OCI-LY7 (cell line): ENCODE measurements around the gene ARHGAP42. TPM values are rescaled to one million over a fixed set of nuclear protein-coding genes. Genes with fewer than 3 reads are reported as not detected.

Experiments used
- BruUV-seq: library from RNA; stranded (reverse); fragments of 400-500 nt; replicated peaks from 2 replicates; lab custom pipeline; 2021; lab: Mats Ljungman, UMichigan
- CTCF ChIA-PET: fragments of 300-600 bp; sonication (Branson Sonifier 250); formaldehyde crosslinking; loops from one replicate; lab custom pipeline; 2022; ENCODE audit warnings: antibody characterized with exemption; ENCODE audit not compliant: unreplicated experiment; lab: Charles Lee
- POLR2A ChIA-PET: fragments of 300-600 bp; sonication (Branson Sonifier 250); formaldehyde crosslinking; loops from one replicate; lab custom pipeline; 2022; ENCODE audit warnings: antibody characterized with exemption; lab: Charles Lee
- DNase-seq: peaks from one replicate; pipeline ENCODE4 v3.0.0-alpha.2; 2015; ENCODE audit warnings: low spot score
- H2AFZ ChIP-seq: fragments of 200-600 bp; sonication (generic), shearing (Covaris generic); 2 replicates; pipeline ENCODE4 v1.6.1; 2014; ENCODE audit warnings: mild to moderate bottlenecking, antibody characterized with exemption, low read length, moderate library complexity
- H3K27ac ChIP-seq: fragments of 200-600 bp; sonication (generic); 2 replicates; pipeline ENCODE4 v1.5.1; 2014; ENCODE audit warnings: mixed run types, low read depth, mild to moderate bottlenecking, moderate library complexity, low read length, inconsistent platforms; ENCODE audit not compliant: poor library complexity, severe bottlenecking
- H3K36me3 ChIP-seq: fragments of 200-600 bp; sonication (generic); 2 replicates; pipeline ENCODE4 v1.6.1; 2014; ENCODE audit warnings: mild to moderate bottlenecking, antibody characterized with exemption, low read length, moderate library complexity, mixed read lengths; ENCODE audit not compliant: insufficient read depth
- H3K4me1 ChIP-seq: fragments of 200-600 bp; sonication (generic); 2 replicates; pipeline ENCODE4 v1.5.1; 2014; ENCODE audit warnings: mild to moderate bottlenecking, low read length; ENCODE audit not compliant: insufficient read depth, poor library complexity, severe bottlenecking
- H3K4me2 ChIP-seq: fragments of 200-600 bp; sonication (generic); 2 replicates; pipeline ENCODE4 v1.6.1; 2014; ENCODE audit warnings: mild to moderate bottlenecking, low read length
- H3K4me3 ChIP-seq: fragments of 200-600 bp; sonication (generic); 2 replicates; pipeline ENCODE4 v1.5.1; 2014; ENCODE audit warnings: mild to moderate bottlenecking, low read depth, low read length; ENCODE audit not compliant: poor library complexity, severe bottlenecking
- H3K79me2 ChIP-seq: fragments of 200-600 bp; sonication (generic); 2 replicates; pipeline ENCODE4 v1.6.1; 2016; ENCODE audit warnings: low read depth, mild to moderate bottlenecking, low read length, moderate library complexity, mixed read lengths; ENCODE audit not compliant: insufficient read depth
- H3K9me2 ChIP-seq: fragments of 200-600 bp; sonication (generic); 2 replicates; pipeline ENCODE4 v1.6.1; 2016; ENCODE audit warnings: mild to moderate bottlenecking, low read length, mixed read lengths; ENCODE audit not compliant: insufficient read depth
- H3K9me3 ChIP-seq: fragments of 200-600 bp; sonication (generic); 2 replicates; pipeline ENCODE4 v1.6.1; 2014; ENCODE audit warnings: mild to moderate bottlenecking, mixed run types, low read length, mixed read lengths
- H4K20me1 ChIP-seq: fragments of 200-600 bp; sonication (generic); 2 replicates; pipeline ENCODE4 v1.6.1; 2014; ENCODE audit warnings: mild to moderate bottlenecking, antibody characterized with exemption, low read length, moderate library complexity, mixed read lengths; ENCODE audit not compliant: insufficient read depth
- CTCF ChIP-seq: fragments of 200-600 bp; sonication (generic); conservative IDR thresholded peaks from 2 replicates; pipeline ENCODE4 v1.5.1; 2014; ENCODE audit warnings: mild to moderate bottlenecking, antibody characterized with exemption, low read length, moderate library complexity, mixed read lengths
- EZH2phosphoT487 ChIP-seq: fragments of 200-600 bp; sonication (generic); IDR thresholded peaks from 2 replicates; pipeline ENCODE4 v1.6.1; 2018; ENCODE audit warnings: low read depth, borderline replicate concordance, mild to moderate bottlenecking, mixed run types, antibody characterized with exemption, low read length, moderate library complexity, mixed read lengths
- intact Hi-C: fragments of 100-400 bp; cut with micrococcal nuclease; formaldehyde crosslinking; loops from one replicate; pipeline ENCODE4 v1.10.0; 2022; ENCODE audit not compliant: unreplicated experiment
- total RNA-seq, 2 experiments: library from RNA; depleted of rRNA in 1 of 2; stranded (reverse); fragments of >200 nt in 1 of 2; shearing (Covaris generic) in 1 of 2; gene quantifications; 2 replicates each; pipeline ENCODE4 v1.2.3, GENCODE V29; 2014 to 2022

The ARHGAP42 gene
- total RNA-seq, 2 experiments from 2014 or later: not detected

GRCh38 chr11:100738701-100739270 lies 51.7 kb downstream of the ARHGAP42 start:
- BruUV-seq: no TSS peak
- H4K20me1 ChIP-seq: no peaks in the 10 kb centered on the region
- no peaks in the 10 kb centered on the region for H3K4me1 ChIP-seq
- no peak overlapping the region for H3K4me2 ChIP-seq
- no peak overlapping the region for H3K27ac ChIP-seq
- intact Hi-C loops: no loop called here
- TF ChIP-seq CTCF (no peak), EZH2phosphoT487 (no peak)
- H2AFZ ChIP-seq: no peak overlapping the region
- H3K9me2 ChIP-seq: no peaks in the 10 kb centered on the region
- H3K9me3 ChIP-seq: no peaks in the 10 kb centered on the region
- no peaks in the 10 kb centered on the region for H3K79me2 ChIP-seq
- no peak for DNase-seq
- H3K4me3 ChIP-seq: no peak overlapping the region
- ChIA-PET POLR2A (no interaction called here), CTCF (no interaction called here)
- H3K36me3 ChIP-seq: no peaks in the 10 kb centered on the region

DNA sequence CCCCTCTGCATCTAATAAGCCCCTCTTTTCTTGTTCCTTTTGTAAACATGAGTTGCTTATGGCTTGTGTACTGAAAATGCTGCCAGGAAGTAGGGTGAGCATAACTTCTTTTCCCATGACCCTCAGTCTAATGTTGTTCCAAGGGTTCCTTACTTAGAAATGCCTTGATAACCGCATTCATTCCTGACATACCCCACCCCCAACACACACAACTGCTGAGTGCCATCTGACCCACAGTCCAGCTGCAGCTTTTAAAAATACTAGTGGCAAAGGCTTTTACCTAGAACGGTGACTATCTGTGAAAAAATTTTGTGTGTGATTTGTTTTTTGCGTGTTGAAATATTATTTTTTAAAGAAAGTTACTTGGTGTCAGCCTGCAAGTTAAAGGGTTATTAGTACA lies 52.6 kb downstream of the ARHGAP42 start:
- TF ChIP-seq EZH2phosphoT487 (no peak), CTCF (no peak)
- H3K9me3 ChIP-seq: no peaks in the 10 kb centered on the region
- no TSS peak for BruUV-seq
- no peaks in the 10 kb centered on the region for H3K9me2 ChIP-seq
- H4K20me1 ChIP-seq: no peaks in the 10 kb centered on the region
- no peak for DNase-seq
- no peaks in the 10 kb centered on the region for H3K79me2 ChIP-seq
- no peaks in the 10 kb centered on the region for H3K36me3 ChIP-seq
- CTCF ChIA-PET: no interaction called here
- POLR2A ChIA-PET: no interaction called here
- no peaks in the 10 kb centered on the region for H3K4me1 ChIP-seq
- no peak overlapping the region for H3K27ac ChIP-seq
- H2AFZ ChIP-seq: no peak overlapping the region
- no peak overlapping the region for H3K4me2 ChIP-seq
- no peak overlapping the region for H3K4me3 ChIP-seq
- intact Hi-C loops: no loop called here

DNA sequence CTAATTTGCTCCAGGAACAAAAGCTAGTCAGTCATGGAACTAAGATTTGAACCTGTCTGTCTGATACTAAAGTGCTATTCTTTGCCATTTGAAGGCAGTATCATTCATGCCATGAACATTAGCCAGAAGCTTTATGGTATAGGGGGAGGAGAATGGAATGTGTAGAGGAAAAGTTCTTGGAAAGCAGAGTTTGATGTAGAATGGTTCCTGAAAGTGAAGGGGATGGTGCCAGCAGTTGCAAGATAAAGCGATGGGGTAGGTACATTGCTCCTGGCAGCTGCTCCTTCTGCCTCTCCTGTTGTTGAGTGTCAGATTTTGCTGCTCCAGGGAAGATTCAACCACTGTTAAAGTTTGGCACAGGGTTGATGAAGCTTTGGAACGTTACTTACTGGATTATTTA lies 53.4 kb downstream of the ARHGAP42 start:
- DNase-seq: no peak
- Histone ChIP-seq H3K9me2 (no peaks in the 10 kb centered on the region), H3K4me3 (no peak overlapping the region), H3K9me3 (no peaks in the 10 kb centered on the region), H4K20me1 (no peaks in the 10 kb centered on the region), H3K4me2 (no peak overlapping the region), H3K36me3 (no peaks in the 10 kb centered on the region), H3K79me2 (no peaks in the 10 kb centered on the region), H3K27ac (no peak overlapping the region), H2AFZ (no peak overlapping the region), H3K4me1 (no peaks in the 10 kb centered on the region)
- no TSS peak for BruUV-seq
- intact Hi-C loops: no loop called here
- POLR2A ChIA-PET: no interaction called here
- TF ChIP-seq CTCF: no peak
- no peak for TF ChIP-seq EZH2phosphoT487
- CTCF ChIA-PET: no interaction called here
